ENCODE results near the gene EDDM13.
"Not testable (repeated sequence)": the region's sequence is repeated elsewhere in the genome, so short reads cannot be mapped to it uniquely, and the experiment has no call there.

The EDDM13 gene

GRCh38 chr19:56253737-56254136 lies 18.8 kb upstream of the EDDM13 start:
- TF ChIP-seq CTCF (IDR thresholded peaks at IDR 0.05; ENCODE audit: borderline replicate concordance, control extremely low read depth, extremely low read depth, insufficient read depth, missing control alignments), result no peak
- DNase-seq (ENCODE audit: low spot score), result peak; percentile 63
- in situ Hi-C loops (cut with MboI; ENCODE audit: low sequenced_read_pairs, unreplicated experiment), result no loop called here

DNA sequence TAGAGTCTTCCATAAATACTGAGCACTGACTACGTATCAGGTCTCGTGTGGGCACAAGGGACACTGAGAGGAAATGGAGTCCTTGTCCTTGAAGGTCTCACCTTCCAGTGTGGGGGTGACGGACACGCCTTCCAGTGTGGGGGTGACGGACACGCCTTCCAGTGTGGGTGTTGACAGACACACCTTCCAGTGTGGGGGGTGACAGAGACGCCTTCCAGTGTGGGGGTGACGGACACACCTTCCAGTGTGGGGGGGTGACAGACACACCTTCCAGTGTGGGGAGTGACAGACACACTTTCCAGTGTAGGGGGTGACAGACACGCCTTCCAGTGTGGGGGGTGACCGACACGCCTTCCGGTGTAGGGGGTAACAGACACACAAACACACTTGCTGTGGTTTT lies 14.3 kb upstream of the EDDM13 start:
- DNase-seq (ENCODE audit: low spot score), result no peak
- TF ChIP-seq CTCF (IDR thresholded peaks at IDR 0.05; ENCODE audit: borderline replicate concordance, control extremely low read depth, extremely low read depth, insufficient read depth, missing control alignments), result no peak
- in situ Hi-C loops (cut with MboI; ENCODE audit: low sequenced_read_pairs, unreplicated experiment), result no loop called here

DNA sequence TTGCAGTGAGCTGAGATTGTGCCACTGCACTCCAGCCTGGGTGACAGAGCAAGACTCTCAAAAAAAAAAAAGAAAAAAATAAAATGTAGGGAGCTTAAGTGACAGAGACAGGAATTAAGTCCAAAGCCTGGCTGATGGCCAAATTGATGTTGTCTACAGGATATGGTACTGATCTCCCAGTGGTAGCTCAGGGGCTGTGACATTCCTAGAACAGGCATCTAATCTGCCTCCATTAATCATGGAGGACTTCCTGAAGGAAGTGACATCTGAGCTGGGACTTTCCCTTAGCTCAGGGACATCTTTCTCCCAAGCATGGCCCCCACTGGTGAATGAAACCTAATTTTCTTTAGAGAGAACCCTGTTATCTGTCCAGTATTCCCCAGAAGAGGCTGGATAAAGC lies 11.4 kb upstream of the EDDM13 start:
- DNase-seq (ENCODE audit: low spot score), result no peak
- no peak for TF ChIP-seq CTCF (IDR thresholded peaks at IDR 0.05; ENCODE audit: borderline replicate concordance, control extremely low read depth, extremely low read depth, insufficient read depth, missing control alignments)
- in situ Hi-C loops (cut with MboI; ENCODE audit: low sequenced_read_pairs, unreplicated experiment), result no loop called here

DNA sequence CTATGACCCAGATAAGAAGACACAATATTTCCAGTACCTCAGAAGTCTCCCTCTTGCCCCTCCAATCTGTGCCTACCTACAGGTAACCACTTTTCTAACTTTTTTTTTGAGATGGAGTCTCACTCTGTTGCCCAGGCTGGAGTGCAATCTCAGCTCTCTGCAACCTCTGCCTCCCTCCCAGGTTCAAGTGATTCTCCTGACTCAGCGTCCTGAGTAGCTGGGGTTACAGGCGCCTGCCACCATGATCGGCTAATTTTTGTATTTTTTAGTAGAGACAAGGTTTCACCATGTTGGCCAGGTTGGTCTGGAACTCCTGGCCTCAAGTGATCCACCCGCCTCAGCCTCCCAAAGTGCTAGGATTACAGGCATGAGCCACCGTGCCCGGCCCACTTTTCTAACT lies 10.6 kb upstream of the EDDM13 start:
- in situ Hi-C loops (cut with MboI; ENCODE audit: low sequenced_read_pairs, unreplicated experiment); DNase-seq (ENCODE audit: low spot score): not testable (repeated sequence)

GRCh38 chr19:56263319-56263718 lies 9.2 kb upstream of the EDDM13 start:
- no peak for DNase-seq (ENCODE audit: low spot score)
- TF ChIP-seq CTCF (IDR thresholded peaks at IDR 0.05; ENCODE audit: borderline replicate concordance, control extremely low read depth, extremely low read depth, insufficient read depth, missing control alignments), result no peak
- in situ Hi-C loops (cut with MboI; ENCODE audit: low sequenced_read_pairs, unreplicated experiment), result no loop called here

GRCh38 chr19:56266051-56266450 lies 6.5 kb upstream of the EDDM13 start:
- DNase-seq (ENCODE audit: low spot score), result no peak
- TF ChIP-seq CTCF (IDR thresholded peaks at IDR 0.05; ENCODE audit: borderline replicate concordance, control extremely low read depth, extremely low read depth, insufficient read depth, missing control alignments), result no peak
- in situ Hi-C loops (cut with MboI; ENCODE audit: low sequenced_read_pairs, unreplicated experiment), result no loop called here

DNA sequence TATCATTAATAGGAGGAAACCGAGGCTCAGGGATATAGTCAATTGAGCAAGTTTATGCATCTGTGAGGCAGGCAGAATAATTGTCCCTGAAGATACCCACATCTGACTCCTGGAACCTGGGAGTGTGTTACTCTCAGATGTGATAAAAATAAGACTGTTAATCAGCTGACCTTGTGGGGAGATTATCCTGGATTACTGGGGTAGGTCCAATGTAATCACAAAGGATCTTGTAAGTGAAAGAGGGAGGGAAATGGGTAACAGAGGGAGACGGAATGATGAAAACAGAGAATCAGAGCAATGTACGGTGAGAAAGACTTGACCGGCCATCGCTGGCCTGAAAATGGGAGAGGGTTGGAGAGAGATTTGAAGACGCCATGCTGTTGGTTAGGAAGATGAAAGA lies 3.2 kb upstream of the EDDM13 start:
- TF ChIP-seq CTCF (IDR thresholded peaks at IDR 0.05; ENCODE audit: borderline replicate concordance, control extremely low read depth, extremely low read depth, insufficient read depth, missing control alignments), result no peak
- no peak for DNase-seq (ENCODE audit: low spot score)
- in situ Hi-C loops (cut with MboI; ENCODE audit: low sequenced_read_pairs, unreplicated experiment), result no loop called here
